ENCODE data around the gene DNAJB4.

DNA sequence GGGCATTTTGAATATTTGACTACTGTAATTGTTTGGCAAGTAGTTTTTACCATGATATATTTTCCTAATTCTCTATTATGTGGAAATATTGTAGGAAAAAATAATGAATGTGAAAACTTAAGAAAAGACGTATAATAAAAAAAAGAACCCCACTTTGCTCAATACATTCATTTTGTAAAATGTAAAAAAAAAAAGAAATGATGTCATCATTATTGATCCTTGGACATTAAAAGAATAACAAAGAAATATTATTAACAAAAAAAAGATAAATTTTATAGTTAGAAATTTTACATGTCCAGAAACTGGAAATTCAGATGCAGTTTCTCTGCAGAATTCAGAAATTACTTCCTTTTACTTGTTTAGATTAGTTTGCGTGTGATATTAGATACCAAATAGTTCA is 46.3 kb downstream of the DNAJB4 start:
- no peak for TF ChIP-seq EZH2 (IDR thresholded peaks at IDR 0.05)
- TF ChIP-seq POLR2AphosphoS5 (IDR thresholded peaks at IDR 0.05; ENCODE audit: borderline replicate concordance, low read depth, low read length) = no peak
